Measurements from ENCODE around the gene MYMX.
A peak's percentile ranks its signal among the peaks of the same experiment; 100 is the strongest.

DNA sequence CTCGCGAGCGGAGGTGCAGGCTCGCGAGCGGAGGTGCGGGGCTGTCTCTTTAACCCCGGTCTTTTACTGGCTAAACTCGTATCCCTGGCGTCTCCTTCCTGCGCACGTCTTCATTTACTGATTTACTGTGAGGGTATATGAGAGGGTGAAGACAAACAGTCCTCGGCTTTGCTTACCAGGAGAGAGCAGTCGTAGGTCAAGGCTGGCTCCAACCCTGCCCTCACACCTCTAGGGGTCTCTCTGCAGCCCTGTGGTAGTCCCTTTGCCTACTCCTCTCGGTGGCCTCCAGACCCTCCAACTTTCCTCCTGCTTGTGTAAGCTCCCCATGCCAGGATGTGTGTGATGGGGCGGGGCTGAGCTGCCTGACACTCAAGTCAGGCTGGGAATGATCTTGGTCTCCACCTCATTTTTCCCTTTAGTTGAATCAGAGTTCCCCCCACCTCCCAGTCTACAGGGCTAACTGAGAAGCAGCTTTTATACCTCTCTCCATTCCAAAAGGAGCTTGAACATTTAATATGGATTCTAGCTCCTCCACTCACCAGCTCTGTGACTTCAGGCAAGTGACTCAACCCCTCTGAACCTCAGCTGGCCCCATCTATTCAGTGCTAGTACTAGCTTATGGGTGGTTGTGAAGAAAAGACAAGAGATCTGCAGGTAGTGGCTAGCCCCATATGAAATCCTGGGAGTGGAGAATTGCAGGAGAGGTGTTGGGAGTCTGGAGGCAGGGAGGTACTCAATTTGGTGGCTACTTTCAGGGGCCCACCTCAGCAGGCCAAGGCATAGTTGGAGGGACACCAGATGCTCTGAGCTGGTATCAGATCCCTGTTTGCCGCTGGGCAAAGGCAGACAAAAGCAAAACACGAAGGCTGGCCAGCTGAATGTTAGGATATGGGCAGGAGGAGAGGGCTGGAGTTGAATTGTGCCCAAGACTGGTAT is 7.6 kb downstream of the MYMX start:
- TF ChIP-seq, protein P1, sequence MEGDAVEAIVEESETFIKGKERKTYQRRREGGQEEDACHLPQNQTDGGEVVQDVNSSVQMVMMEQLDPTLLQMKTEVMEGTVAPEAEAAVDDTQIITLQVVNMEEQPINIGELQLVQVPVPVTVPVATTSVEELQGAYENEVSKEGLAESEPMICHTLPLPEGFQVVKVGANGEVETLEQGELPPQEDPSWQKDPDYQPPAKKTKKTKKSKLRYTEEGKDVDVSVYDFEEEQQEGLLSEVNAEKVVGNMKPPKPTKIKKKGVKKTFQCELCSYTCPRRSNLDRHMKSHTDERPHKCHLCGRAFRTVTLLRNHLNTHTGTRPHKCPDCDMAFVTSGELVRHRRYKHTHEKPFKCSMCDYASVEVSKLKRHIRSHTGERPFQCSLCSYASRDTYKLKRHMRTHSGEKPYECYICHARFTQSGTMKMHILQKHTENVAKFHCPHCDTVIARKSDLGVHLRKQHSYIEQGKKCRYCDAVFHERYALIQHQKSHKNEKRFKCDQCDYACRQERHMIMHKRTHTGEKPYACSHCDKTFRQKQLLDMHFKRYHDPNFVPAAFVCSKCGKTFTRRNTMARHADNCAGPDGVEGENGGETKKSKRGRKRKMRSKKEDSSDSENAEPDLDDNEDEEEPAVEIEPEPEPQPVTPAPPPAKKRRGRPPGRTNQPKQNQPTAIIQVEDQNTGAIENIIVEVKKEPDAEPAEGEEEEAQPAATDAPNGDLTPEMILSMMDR (IDR thresholded peaks at IDR 0.05; ENCODE audit: low read depth, low read length), result peak; percentile 45
- no peak for TF ChIP-seq EZH2phosphoT487 (IDR thresholded peaks at IDR 0.05; ENCODE audit: low read depth)
